ENCODE measurements around the gene PCDH1.

The PCDH1 gene

DNA sequence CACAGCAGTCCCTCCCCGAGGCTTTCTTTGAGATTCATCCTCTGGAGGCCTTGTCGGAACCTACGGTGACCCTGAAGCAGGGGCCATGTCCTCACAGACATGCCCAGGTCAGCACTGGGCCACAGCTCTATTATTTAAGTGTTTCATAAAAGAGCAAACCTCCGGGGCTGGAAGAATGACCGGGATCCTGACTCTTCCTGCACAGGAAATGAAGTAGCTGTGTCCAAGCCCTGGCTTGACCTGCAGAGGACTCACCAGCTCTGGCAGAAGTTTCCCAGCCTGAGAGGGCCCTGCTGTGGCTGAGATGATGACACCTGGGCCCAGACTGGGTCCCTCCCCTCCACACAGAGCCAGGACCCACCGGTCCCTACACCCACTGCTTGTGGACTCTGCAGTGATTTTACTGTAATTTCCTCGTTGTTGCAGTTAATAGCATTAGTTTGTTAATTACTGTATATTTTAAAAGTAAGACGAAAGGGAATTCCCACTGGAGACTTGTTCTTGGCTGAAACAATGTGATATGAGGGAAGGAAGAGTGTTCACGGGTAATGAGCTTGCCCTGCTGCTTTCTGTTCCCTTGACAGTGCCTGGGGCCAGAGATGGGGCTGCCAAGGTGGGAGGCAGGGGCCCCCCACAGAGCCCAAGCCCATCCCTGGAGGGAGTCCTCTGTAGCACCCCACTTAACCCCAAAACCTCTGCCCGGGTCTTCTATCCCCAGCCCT is 72.2 kb downstream of the PCDH1 start:
- Histone ChIP-seq H3K36me3 (replicated peaks) (no peaks in the 10 kb centered on the region), H3K27me3 (ENCODE audit: low read depth) (peaks cover 28% of the 10 kb centered on the region), H3K4me3 (no peak overlapping the region), H3K4me1 (no peaks in the 10 kb centered on the region), H3K9me3 (no peaks in the 10 kb centered on the region)
- in situ Hi-C loops (cut with MboI; ENCODE audit: low sequenced_read_pairs), result no loop called here
- no peak for DNase-seq (ENCODE audit: low spot score in 2 of 2)

DNA sequence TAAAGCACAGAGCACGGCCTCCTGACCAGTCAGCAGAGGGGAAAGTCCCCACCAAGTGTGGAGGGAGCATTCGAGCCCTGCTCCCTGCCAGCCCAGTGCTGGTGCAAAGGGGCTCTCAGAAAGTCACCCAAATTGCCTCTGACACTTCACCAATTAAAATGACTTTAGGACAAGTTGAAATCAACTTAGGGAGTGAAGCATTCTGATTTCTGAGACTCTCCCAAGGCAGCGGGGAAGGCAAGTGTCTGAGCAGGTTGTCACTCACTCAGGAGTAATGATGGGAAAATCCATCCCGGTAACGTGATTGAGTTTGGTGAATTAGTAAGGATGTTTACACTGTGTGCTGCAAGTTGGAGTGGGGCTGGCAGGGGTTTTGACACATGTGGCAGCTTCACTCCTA is 73.7 kb downstream of the PCDH1 start:
- Histone ChIP-seq H3K27me3 (ENCODE audit: low read depth) (peaks cover 23% of the 10 kb centered on the region), H3K9me3 (no peaks in the 10 kb centered on the region), H3K4me3 (no peak overlapping the region), H3K36me3 (replicated peaks) (no peaks in the 10 kb centered on the region), H3K4me1 (no peaks in the 10 kb centered on the region)
- in situ Hi-C loops (cut with MboI; ENCODE audit: low sequenced_read_pairs), result no loop called here
- no peak for DNase-seq (ENCODE audit: low spot score in 2 of 2)
